Retinal pigment epithelial cell (primary cell): ENCODE data around the gene FGF11.

ENCODE experiments used
- DNase-seq: peaks from one replicate; pipeline ENCODE4 v3.0.0-alpha.2; 2010; ENCODE audit warnings: low read depth
- H3K4me3 ChIP-seq: 2 replicates; pipeline ENCODE4 v1.5.1; 2011; ENCODE audit warnings: mild to moderate bottlenecking, low read length, control low read depth, moderate library complexity
- TF ChIP-seq, protein P1 (sequence below): conservative IDR thresholded peaks from 2 replicates; pipeline ENCODE4 v1.5.1; 2011; ENCODE audit warnings: low read depth, low read length, control low read depth, inconsistent platforms

The FGF11 gene

DNA sequence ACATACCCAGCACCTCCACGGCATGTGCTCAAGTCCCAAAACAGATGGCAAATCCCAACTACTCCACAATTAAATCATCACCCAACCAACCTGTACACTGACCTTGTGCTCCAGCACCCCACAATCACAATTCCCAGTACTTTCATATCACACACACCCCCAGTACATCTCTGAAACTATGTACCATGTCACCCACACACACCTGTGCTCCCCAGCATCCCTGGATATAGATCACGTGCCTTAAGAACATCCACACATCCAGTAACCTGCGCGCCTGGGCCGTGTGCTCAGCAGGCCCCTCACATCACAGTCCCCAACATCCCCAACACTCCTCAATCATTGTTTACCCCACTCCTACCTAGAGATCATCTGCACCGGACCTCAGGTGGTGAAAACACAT, 29.6 kb upstream of the FGF11 start:
- DNase-seq = no peak
- TF ChIP-seq, protein P1, sequence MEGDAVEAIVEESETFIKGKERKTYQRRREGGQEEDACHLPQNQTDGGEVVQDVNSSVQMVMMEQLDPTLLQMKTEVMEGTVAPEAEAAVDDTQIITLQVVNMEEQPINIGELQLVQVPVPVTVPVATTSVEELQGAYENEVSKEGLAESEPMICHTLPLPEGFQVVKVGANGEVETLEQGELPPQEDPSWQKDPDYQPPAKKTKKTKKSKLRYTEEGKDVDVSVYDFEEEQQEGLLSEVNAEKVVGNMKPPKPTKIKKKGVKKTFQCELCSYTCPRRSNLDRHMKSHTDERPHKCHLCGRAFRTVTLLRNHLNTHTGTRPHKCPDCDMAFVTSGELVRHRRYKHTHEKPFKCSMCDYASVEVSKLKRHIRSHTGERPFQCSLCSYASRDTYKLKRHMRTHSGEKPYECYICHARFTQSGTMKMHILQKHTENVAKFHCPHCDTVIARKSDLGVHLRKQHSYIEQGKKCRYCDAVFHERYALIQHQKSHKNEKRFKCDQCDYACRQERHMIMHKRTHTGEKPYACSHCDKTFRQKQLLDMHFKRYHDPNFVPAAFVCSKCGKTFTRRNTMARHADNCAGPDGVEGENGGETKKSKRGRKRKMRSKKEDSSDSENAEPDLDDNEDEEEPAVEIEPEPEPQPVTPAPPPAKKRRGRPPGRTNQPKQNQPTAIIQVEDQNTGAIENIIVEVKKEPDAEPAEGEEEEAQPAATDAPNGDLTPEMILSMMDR = no peak
- no peak overlapping the region for H3K4me3 ChIP-seq

DNA sequence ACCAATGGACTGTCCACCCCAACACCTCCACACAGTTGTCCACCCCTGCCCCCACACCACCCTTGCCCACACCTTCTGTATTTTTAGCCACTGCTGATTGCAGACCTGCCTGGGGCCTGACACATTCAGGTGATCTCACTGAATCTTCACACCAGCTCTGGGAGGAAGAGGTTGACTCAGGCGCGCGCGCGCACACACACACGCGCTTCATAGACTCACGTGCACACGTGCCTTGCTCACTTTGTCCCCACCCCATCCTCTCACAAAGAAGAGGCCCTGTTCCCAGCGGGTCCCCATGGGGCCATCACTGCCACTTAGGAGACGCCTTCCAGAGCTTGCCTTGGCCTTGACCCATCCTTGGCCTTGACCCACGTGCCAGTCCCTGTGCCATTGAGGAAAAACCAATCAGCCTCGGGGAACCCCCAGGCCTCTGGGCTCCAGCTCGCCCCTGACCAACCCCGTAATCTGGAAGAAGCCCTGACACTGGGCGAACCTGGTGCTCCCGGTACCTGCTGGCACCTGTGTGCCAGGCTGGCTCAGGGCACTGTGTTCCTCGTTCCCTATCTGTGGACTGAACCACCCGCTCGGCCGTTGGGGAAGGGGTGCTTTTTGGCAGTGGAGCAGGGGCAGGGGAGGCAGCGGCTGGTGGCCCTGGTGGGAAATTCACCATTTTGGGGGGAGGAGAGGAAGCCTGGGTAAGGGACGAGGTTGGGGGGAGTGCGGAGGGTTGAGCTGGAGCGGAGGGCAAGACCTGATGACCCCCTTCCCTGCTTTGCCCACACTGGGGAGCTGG, 28.5 kb upstream of the FGF11 start:
- H3K4me3 ChIP-seq = no peak overlapping the region
- TF ChIP-seq, protein P1 = no peak
- no peak for DNase-seq

DNA sequence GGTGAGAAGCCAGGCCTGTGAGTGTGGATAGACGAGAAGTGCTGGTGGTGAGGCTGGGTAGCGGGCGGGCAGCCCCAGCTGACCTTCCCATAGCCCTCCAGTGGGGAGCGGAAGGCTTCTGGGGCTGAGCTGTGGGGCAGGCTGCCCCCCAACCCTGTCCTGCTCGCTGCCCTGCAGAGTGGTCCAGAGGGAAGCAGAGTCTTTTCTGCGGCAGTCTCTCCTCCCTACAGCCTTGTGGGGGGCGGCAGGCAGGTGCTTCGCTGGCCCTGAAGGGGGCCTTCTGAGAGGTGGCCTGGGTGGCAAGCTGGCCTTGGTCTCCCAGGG, 27.9 kb upstream of the FGF11 start:
- no peak overlapping the region for H3K4me3 ChIP-seq
- no peak for DNase-seq
- TF ChIP-seq, protein P1 = no peak

DNA sequence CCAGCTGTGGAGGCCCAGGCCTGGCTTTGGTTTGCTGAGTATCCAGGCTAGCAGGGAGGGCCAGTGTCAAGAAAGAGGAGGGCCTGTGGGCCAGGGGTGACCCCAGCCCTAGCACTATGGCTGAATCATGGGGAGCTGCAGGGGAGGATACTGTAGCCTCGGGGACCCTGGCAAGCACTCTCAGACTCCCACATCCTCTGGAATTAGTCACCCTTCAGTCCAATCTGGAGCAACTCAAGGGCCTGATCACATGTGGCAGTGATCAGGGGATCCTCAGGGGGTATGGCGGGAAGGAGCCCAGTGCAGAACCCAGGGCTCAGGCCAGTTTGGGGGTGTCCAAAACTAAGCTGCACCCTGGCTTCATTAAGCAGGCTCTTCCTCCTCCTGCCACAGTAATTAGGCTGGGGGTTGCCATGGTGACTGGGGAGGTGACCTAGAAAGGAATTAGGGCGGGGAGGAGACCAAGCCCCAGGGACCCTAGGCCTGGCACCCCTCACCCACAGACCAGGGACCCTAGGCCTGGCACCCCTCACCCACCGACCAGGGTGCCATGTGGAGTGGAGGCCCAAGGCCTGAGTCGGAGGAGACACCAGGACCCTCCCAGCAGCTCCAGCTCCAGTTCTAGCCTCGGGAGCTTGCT, 25.8 kb upstream of the FGF11 start:
- no peak for DNase-seq
- TF ChIP-seq, protein P1 = no peak

DNA sequence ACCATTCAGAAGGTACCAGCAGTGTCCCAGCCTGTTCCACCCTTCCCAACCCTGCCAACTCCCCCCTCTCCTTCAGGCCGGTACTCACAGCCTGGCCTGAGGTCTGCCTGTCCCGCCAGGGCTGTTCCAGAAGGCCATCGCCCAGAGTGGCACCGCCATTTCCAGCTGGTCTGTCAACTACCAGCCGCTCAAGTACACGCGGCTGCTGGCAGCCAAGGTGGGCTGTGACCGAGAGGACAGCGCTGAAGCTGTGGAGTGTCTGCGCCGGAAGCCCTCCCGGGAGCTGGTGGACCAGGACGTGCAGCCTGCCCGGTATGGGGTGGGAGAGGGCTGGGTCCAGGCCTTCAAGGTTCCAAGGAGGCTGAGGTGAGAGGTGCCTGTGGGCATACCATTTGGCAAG, 24.5 kb upstream of the FGF11 start:
- DNase-seq = no peak
- no peak overlapping the region for H3K4me3 ChIP-seq
- TF ChIP-seq, protein P1 = no peak

More for the DNA sequence above, 25.8 kb upstream of the FGF11 start:
- H3K4me3 ChIP-seq = no peak overlapping the region

DNA sequence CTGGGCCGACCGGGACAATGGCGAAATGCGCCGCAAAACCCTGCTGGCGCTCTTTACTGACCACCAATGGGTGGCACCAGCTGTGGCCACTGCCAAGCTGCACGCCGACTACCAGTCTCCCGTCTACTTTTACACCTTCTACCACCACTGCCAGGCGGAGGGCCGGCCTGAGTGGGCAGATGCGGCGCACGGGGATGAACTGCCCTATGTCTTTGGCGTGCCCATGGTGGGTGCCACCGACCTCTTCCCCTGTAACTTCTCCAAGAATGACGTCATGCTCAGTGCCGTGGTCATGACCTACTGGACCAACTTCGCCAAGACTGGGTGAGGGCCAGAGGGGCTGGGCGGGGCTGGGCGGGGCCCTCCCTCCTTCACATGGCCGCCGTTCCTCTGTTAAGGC, 23.5 kb upstream of the FGF11 start:
- TF ChIP-seq, protein P1 = no peak
- no peak overlapping the region for H3K4me3 ChIP-seq
- DNase-seq = no peak

DNA sequence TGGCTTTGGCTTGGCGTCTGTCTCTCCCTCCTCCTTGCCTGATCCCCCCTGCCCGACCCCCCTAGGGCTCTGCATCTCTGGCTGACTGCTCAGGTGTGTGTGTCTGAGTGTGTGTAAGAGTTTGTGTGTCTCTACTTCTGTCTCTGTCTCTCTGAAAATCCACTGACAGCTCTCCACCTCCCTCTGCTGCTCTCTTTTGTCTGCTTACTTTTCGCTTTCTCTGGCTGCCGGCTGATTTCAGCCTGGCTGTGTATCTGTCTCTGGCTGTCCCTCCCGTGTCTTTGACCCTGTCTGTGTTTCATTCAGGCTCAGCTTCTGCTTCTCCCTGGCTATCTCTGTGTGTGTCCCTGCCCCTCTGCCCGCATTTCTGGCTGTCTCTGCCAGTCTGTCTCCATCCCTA, 23.0 kb upstream of the FGF11 start:
- H3K4me3 ChIP-seq = no peak overlapping the region
- no peak for DNase-seq
- TF ChIP-seq, protein P1 = no peak
